ENCODE data around the gene OR2T8.

OR2T8 gene

DNA sequence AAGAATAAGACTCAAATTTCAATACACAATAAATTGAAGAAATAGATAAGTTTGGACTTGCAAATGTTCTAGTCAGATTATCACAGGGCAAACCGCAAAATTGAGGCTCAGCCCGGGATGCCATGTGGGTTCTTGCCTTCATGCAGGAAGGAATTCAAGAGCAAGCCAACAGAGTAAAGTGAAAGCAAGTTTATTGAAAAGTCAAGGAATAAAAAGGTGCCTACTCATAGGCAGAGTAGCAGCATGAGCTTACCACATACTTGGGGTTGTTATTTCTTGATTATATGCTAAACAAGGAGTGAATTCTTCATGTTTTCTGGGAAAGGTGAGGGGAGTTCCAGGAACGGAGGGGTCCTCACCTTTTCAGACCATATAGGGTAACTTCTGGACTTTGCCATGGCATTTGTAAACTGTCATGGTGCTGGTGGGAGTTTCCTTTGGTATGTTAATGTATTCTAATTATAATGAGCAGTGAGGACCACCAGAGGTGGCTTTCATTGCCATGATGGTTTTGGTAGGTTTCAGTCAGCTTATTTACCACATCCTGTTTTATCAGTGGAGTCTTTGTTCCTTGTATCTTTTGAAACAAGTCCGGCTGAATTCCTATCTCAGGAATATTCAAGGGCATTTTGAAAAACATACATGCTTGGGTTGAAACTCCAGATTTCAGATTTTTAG lies 43.0 kb downstream of the OR2T8 start:
- FAIRE-seq, result no peak

DNA sequence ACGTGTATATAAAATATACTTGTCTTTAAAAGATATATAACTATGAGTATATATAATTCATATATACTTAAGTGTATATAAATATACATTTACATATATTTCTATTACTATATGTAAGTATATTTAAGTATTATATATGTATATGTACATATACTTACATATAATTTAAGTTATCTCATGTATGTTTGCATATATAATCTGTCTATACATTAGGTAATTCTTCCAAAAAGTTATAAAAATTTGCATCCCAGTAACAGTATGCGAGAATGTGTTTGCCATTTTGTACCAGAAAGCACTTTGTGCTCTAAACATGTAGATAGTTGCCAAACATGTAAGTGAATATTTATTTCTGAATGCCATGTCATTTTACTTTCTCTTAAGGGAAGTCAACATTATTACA lies 44.9 kb downstream of the OR2T8 start, which contains the start of gene OR2AK2:
Gene OR2AK2, plus strand, starts transcription at position 301 of the 400 bp plus-strand sequence. CDS start 144 bp downstream, outside the sequence.
- no peak for FAIRE-seq

DNA sequence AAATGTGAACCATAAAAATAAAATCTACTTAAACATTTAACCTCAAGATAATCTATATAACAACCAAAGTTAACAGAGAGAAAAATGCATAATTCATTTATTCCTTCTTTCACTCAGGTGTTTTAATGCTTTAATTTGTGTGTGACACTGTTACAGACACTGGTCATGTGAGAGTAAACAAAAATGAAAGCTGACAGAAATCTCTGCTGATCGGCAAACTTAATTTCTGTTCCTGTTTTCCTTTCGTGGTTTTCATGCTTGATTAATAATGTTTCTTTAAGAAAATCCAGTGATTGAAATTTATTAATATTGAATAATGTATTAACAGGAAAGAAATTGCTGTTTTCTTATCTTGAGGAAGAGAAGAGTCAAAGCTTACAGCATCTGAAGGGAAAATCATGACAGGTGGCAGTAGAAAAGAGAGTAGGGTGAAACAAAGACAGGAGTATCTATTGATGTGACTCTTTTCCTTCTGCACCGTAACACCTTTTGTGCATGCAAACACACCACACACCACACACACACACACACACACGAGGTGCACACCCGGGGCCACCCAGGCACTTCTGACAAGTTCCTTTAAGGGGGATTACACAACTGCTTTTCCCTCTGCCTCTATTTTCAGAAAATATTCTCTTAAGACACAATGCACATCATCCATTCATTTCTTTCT lies 46.6 kb downstream of the OR2T8 start:
- FAIRE-seq, result no peak

Measured in islet of Langerhans (tissue), 1 donor.